Measurements from ENCODE around the gene CLDN20.

DNA sequence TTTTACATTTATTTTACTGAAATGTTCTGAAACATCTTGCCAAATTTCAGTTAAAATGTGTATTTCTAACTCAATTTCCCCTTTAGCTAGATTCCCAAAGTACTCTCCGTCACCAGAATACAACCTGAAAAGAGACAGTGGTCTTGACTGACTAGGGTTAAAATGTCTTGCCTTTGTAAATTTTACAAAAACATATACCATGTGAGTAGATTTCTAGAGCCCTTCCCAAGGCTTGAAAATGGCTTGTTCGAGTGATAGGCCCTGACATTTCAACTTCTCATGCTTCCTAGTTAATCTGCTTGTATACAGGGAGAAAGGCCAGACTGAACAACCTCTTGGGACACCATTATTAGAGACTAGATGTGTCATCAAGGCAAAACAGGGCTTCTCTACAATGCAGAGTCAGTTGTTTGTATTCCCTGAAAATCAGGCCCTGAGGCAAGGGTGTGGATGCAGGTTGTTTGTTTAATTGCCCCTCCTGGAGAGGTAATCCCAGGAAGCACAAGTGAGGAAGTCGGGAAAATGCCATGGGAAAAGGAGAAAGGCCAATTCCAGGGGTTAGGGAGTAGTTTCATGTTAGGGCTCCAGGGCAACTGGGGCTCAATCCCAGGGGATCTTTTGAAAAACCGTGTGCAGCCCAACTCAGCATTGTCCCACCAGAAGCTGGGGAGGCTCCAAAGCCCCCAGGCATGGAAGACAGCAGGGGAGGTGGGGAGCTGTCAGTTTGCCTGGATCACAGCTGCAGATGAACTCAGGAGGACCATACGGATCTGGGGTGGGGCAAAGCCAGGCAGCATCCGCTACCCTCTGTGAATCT is 62.1 kb downstream of the CLDN20 start:
- no peak for TF ChIP-seq POLR2A (IDR thresholded peaks at IDR 0.05)
- TF ChIP-seq, protein P1, sequence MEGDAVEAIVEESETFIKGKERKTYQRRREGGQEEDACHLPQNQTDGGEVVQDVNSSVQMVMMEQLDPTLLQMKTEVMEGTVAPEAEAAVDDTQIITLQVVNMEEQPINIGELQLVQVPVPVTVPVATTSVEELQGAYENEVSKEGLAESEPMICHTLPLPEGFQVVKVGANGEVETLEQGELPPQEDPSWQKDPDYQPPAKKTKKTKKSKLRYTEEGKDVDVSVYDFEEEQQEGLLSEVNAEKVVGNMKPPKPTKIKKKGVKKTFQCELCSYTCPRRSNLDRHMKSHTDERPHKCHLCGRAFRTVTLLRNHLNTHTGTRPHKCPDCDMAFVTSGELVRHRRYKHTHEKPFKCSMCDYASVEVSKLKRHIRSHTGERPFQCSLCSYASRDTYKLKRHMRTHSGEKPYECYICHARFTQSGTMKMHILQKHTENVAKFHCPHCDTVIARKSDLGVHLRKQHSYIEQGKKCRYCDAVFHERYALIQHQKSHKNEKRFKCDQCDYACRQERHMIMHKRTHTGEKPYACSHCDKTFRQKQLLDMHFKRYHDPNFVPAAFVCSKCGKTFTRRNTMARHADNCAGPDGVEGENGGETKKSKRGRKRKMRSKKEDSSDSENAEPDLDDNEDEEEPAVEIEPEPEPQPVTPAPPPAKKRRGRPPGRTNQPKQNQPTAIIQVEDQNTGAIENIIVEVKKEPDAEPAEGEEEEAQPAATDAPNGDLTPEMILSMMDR (IDR thresholded peaks at IDR 0.05), result no peak
- no peak for TF ChIP-seq POLR2AphosphoS5 (IDR thresholded peaks at IDR 0.05)
